ENCODE data around the gene TTI1. TPM values are rescaled to one million over a fixed set of nuclear protein-coding genes. Genes with fewer than 3 reads are reported as not detected.

The TTI1 gene
- total and polyA plus RNA-seq, 9 of the 15 experiments (the other 6 are each of a cell fraction or from before 2014, with no cell fraction given) = 9.8 to 55.1 (median 39.4) TPM

- TF ChIP-seq MCM2 (IDR thresholded peaks at IDR 0.05; ENCODE audit: low read depth) (no peak), ZNF76 (CRISPR knock-in tag; IDR thresholded peaks at IDR 0.05; ENCODE audit: borderline replicate concordance) (no peak)
Measured at GRCh38 chr20:37997516-37997915, 35.7 kb downstream of the TTI1 start (continued).

GRCh38 chr20:37995856-37996605, 37.2 kb downstream of the TTI1 start:
- no peaks in the 10 kb centered on the region for H3K9me3 ChIP-seq (replicated peaks; ENCODE audit: control insufficient read depth, insufficient read depth, low read depth, low read length)
- FAIRE-seq (no peak), DNase-seq (ENCODE audit: extremely low read depth in 1 of 4, low spot score in 3 of 4) (no peak), ATAC-seq (no peak)
- 80% methylated on average over 9 of the region's 9 CpGs for WGBS (ENCODE audit: insufficient coverage, low coverage, missing lambda C conversion rate)
- H3K4me2 ChIP-seq (ENCODE audit: insufficient read depth, low read length) = no peak overlapping the region
- CTCF ChIA-PET (ENCODE audit: low intra/inter-chr PET ratio) = no interaction called here
- no peaks in the 10 kb centered on the region for H3K27me3 ChIP-seq (ENCODE audit: control insufficient read depth in 2 of 2, insufficient read depth in 2 of 2, low read length in 2 of 2)
- intact Hi-C loops (cut with micrococcal nuclease) (loop anchor here (10.0 kb wide), 1 partner anchor 341 kb away; no protein-coding TSS in a partner anchor), in situ Hi-C loops (cut with MboI) (no loop called here)
- no peak overlapping the region for H2AFZ ChIP-seq (ENCODE audit: low read depth, low read length)
- no peak overlapping the region for H3K27ac ChIP-seq (ENCODE audit: extremely low read depth, low read depth, low read length)
- H3K9me1 ChIP-seq (ENCODE audit: control insufficient read depth, insufficient read depth, low read length) = peaks cover 4% of the 10 kb centered on the region
- H3K4me1 ChIP-seq (replicated peaks in 1 of 2; ENCODE audit: control insufficient read depth in 2 of 2, insufficient read depth in 2 of 2, low read length in 2 of 2) = peaks cover 7 to 10% of the 10 kb centered on the region in 2 experiments; a peak in 4 of 5 replicates
- H3K9ac ChIP-seq (ENCODE audit: insufficient read depth in 1 of 2, low read depth in 2 of 2, low read length in 2 of 2) = no peak overlapping the region
- peaks cover 25% of the 10 kb centered on the region for H4K20me1 ChIP-seq (replicated peaks; ENCODE audit: control insufficient read depth, insufficient read depth, low read length)
- POLR2A ChIA-PET = interaction anchor here (0.7 to 1.7 kb wide), 4 partner anchors 12 to 444 kb away, joined by 3 to 11 read pairs (median 5); no protein-coding TSS in a partner anchor
- no peak overlapping the region for H3K4me3 ChIP-seq
- BruUV-seq (replicated peaks) = no TSS peak
- no peaks in the 10 kb centered on the region; the same call in 2 of the 3 replicates for H3K79me2 ChIP-seq (ENCODE audit: control insufficient read depth, insufficient read depth, low read length)
- peaks cover 93% of the 10 kb centered on the region for H3K36me3 ChIP-seq (ENCODE audit: control insufficient read depth, insufficient read depth, low read length)
- TF ChIP-seq SMAD2 (IDR thresholded peaks at IDR 0.05; ENCODE audit: low read depth, low read length) (no peak), RFX7 (CRISPR knock-in tag; IDR thresholded peaks at IDR 0.05) (no peak), ATF4 (CRISPR knock-in tag; IDR thresholded peaks at IDR 0.05) (no peak), ARID3B (CRISPR knock-in tag; IDR thresholded peaks at IDR 0.05; ENCODE audit: borderline replicate concordance) (no peak), ARNT (IDR thresholded peaks at IDR 0.05) (no peak), NFIC (IDR thresholded peaks at IDR 0.05) (no peak), MCM3 (IDR thresholded peaks at IDR 0.05) (no peak), ZFP1 (CRISPR knock-in tag; IDR thresholded peaks at IDR 0.05) (no peak), SAP30 (IDR thresholded peaks at IDR 0.05; ENCODE audit: borderline replicate concordance, insufficient read depth, low read depth, low read length, poor library complexity, severe bottlenecking) (no peak), TFE3 (CRISPR knock-in tag; IDR thresholded peaks at IDR 0.05) (no peak), CTCF (IDR thresholded peaks at IDR 0.05 in 2 of 3, conservative IDR thresholded peaks at IDR 0.05 in 1 of 3; ENCODE audit: insufficient read depth in 2 of 3, low read depth in 1 of 3, low read length in 3 of 3) (no peak), SRSF9 (IDR thresholded peaks at IDR 0.05; ENCODE audit: borderline replicate concordance, low read depth, low read length) (no peak)
